Smooth muscle cell of the brain vasculature (primary cell): ENCODE results near the gene OXTR.

ENCODE experiments used
- DNase-seq: peaks from one replicate; pipeline ENCODE4 v3.0.0-alpha.2; 2012; ENCODE audit warnings: low read depth, low spot score

Gene OXTR

DNA sequence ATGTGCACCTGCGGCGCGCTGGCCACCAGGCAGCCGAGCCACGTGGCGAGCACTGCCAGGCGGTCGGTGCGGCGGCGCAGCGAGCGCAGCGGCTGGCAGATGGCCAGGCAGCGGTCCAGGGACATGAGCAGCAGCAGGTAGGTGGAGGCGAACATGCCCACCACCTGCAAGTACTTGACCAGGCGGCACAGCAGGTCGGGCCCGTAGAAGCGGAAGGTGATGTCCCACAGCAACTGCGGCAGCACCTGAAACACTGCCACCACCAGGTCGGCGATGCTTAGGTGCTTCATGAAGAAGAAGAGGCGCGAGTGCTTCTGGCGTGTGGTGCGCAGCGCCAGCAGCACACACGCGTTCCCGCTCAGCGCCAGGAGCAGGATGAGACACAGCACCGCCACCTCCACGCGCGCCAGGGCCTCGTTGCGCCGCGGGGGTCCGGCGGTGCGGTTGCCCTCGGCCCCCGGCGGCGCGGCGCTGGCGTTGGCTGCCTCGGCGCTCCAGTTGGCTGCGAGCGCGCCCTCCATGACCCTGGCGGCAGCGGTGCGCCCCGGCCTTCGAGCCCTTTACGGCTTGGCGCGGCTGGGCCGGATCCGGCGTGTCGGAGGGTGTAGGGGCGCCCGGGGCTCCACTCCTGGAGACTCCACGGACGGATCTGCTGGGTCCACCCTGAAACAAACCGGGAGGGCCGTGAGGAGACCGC, 1.6 kb downstream of the OXTR start:
- DNase-seq: no peak

DNA sequence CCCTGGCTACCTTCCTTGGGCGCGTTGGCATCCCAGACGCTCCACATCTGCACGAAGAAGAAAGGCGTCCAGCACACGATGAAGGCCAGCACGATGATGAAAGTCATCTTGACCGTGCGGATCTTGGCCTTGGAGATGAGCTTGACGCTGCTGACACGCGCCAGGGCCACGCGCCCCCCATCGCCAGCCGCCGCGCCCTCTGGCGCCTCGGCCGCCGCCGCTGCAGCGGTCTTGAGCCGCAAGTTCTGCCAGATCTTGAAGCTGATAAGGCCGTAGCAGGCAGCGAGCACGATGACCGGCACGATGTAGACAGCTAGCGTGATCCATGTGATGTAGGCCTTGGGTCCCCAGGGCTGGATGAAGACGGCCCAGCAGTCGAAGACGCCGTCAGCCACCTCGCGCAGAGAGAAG, 2.2 kb downstream of the OXTR start:
- DNase-seq: no peak

DNA sequence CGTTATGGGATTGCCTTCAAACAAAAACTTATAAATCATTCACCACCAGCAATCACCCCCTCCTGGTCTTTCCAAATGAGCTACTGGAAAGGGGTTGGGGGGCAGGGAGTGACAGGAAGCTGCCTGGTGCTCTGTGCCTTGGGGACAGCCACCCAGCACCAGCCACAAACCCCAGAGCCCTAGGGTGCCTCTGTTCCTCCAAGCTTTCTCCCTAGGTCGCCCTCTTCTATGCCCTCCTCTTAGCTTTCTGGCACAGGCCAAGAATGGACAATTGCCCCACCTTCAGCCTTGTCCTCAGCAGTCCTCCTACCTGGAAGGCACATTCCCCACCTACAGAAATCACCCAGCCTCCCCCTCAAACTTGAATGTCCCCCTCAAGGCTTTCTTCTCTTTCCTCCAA, 3.3 kb downstream of the OXTR start:
- no peak for DNase-seq

GRCh38 chr3:8765528-8765927, 3.9 kb downstream of the OXTR start:
- DNase-seq: no peak

GRCh38 chr3:8764528-8764927, 4.9 kb downstream of the OXTR start:
- no peak for DNase-seq

- DNase-seq: no peak
Measured at GRCh38 chr3:8762607-8763377, 6.6 kb downstream of the OXTR start.

GRCh38 chr3:8761866-8762265, 7.5 kb downstream of the OXTR start:
- DNase-seq: no peak

- no peak for DNase-seq
Measured at GRCh38 chr3:8760506-8760905, 8.9 kb downstream of the OXTR start.

DNA sequence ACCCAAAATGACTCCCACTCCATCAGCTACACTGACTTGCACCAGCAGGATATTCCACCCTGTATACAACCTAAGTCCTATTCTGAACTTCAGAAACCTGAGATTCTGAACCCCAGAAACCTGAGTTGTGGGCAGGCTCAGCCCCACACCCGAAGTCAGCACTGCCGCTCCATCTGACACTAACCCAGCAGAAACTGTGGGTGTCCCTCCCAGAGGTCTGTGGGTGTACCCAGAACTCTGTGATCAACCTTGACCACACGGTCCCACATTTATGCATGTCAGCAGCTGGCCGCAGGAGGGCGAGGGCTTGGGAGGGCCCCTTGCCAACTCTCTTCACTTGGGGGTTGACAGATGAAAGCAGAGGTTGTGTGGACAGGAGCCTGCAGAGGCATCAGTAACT, 9.3 kb downstream of the OXTR start:
- no peak for DNase-seq

- no peak for DNase-seq
Measured at GRCh38 chr3:8759038-8759707, 10.2 kb downstream of the OXTR start.

GRCh38 chr3:8757551-8758518, 11.6 kb downstream of the OXTR start:
- DNase-seq: no peak

DNA sequence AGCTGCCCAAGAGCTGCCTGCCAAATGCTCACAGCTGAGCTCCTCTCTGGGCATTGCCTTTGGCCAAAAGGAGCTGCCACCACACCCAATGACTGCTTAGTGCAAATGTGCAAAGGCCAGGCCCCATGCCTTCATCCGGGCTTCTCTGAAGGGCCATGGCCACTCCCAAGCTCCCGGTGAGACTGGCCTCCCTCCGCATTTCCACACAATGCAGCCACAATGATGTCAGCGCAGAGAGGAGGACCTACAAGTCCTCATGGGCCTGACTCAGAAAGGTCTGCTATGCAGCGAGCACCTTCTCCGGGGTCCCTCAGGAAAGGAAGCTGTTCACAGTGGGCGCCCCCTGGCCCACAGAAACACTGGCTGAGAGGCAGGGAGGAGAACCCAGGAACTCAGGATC, 12.7 kb downstream of the OXTR start:
- no peak for DNase-seq

- DNase-seq: no peak
Measured at GRCh38 chr3:8755564-8756237, 13.7 kb downstream of the OXTR start.

DNA sequence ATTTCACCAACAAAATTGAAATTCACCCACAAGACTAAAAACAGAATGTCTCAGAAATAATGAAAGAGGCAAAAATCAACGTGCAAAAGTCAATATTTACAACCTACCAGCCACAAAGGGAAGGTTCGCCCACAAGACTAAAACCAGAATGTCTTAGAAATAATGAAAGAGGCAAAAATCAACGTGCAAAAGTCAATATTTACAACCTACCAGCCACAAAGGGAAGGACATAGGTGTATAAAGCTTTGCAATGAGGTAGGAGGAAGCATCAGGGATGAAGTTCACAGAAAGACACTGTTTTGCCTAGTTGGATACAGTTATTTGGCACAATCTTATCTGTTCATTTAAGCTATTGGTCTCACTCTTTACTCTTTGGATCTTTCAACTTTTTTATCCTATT, 14.3 kb downstream of the OXTR start:
- DNase-seq: no peak

DNA sequence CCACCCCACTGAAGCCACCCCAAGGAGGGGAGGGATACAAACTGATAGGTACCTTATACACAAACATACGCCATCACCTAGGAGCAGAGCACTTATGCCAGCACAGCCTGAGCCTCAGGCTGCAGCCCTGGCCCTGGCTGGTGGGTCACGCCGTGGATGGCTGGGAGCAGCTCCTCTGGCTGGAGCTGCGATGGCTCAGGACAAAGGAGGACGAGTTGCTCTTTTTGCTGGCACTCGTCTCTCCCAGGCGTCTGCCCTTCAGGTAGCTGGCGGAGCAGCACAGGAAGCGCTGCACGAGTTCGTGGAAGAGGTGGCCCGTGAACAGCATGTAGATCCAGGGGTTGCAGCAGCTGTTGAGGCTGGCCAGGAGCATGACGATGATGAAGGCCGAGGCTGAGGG, 16.6 kb downstream of the OXTR start:
- no peak for DNase-seq

DNA sequence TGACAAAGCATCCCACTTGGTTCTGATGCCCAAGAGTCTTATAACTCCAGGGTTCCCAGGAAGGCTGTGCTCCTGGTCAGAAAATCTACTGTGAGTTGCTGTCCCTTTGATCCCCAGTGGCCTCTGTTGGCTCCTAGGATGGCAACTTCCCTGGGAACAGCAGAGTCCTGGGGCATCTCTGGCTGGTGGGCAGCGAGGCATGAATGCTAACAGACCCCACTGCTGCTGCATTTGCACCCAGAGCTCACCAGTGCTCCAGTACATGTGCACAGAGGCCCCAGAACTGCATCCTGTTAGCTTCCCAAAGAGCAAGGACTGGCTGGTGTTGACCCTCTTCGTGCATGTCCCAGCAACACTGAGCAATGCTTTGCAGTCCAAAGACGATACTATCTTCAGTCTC, 20.1 kb downstream of the OXTR start:
- DNase-seq: no peak

DNA sequence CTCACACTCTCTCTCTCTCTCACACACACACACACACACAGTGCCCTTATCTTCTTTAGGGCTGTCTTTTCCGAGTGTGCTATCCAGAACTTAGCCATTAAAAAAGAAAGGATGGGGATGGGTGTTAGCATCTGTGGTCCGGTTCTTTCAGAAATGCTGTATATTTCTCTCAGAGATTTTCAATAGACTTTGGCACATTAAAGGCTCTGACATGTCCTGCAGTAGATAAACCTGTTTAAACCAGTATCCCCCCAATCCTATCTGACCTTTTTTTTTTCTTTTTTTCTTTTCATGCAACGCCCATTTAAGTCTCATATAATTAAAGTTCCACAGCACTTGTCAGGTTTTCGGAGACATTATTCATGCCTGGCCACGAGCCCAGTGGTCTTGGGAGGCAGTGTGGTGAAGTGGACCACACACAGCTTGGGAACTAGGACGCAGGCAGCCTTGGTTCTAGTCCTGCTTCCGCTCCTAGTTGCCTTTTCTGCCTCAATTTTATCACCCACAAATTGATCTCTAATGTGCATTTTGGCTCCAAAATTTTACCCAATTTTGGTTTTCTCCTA, 22.6 kb downstream of the OXTR start:
- no peak for DNase-seq

- DNase-seq: no peak
Measured at GRCh38 chr3:8745619-8746370, 23.6 kb downstream of the OXTR start.

- no peak for DNase-seq
Measured at GRCh38 chr3:8743911-8744310, 25.5 kb downstream of the OXTR start.

DNA sequence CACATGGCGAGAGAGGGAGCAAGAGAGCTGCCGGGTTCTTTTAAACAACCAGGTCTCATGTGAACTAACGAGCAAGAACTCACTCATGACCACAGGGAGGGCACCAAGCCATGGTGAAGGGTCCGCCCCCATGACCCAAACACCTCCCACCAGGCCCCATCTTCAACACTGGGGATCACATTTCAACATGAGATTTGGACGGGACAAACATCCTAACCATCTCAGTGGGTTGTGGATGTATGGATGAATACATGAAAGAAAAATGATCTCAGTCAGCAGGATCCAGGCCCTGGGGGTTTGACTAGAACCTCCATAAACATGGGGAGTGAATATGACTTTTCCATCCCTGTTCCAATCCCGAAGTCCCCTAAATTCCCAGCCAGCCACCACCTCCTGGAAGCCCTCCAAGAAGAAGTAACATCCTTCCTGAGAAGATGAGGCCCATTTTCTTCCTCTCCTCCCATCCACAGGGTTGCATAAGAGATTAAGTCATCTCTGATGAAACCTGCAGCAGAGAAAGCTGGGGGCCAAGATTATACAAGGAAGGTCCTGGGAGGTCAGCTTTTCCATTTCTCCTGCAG, 26.3 kb downstream of the OXTR start:
- no peak for DNase-seq
